Esophagus muscularis mucosa (tissue), 4 donors: ENCODE data around the gene OR10W1. TPM values are rescaled to one million over a fixed set of nuclear protein-coding genes. Genes with fewer than 3 reads are reported as not detected.

Source experiments
- DNase-seq: peaks from one replicate; pipeline ENCODE4 v3.0.0-alpha.2; 2017; ENCODE audit errors: extremely low spot score
- H3K27ac ChIP-seq, 4 donors: fragments of 200-600 bp; sonication (generic); replicated peaks in 1 of 4; 1 replicate in 3 of 4; 2 replicates in 1 of 4; pipeline ENCODE4 v1.5.1; 2016 to 2019; ENCODE audit warnings: mild to moderate bottlenecking in 1 of 4
- H3K27me3 ChIP-seq, 4 donors: fragments of 200-600 bp; sonication (generic); one replicate each; pipeline versions ENCODE4 v1.5.1 to v1.6.0; 2016 to 2019
- H3K36me3 ChIP-seq, 4 donors: fragments of 200-600 bp; sonication (generic); one replicate each; pipeline ENCODE4 v1.5.1; 2016 to 2019
- H3K4me1 ChIP-seq, 4 donors: fragments of 200-600 bp; sonication (generic); one replicate each; pipeline ENCODE4 v1.5.1; 2016 to 2019
- H3K4me3 ChIP-seq, 4 donors: fragments of 200-600 bp; sonication (generic); 1 replicate in 2 of 4; 2 replicates in 2 of 4; pipeline ENCODE4 v1.5.1; 2016 to 2019; ENCODE audit warnings: mild to moderate bottlenecking in 4 of 4, moderate library complexity in 1 of 4
- H3K9me3 ChIP-seq, 4 donors: fragments of 200-600 bp; sonication (generic); 1 replicate in 3 of 4; 2 replicates in 1 of 4; pipeline ENCODE4 v1.5.1; 2016 to 2019
- CTCF ChIP-seq, 3 experiments: fragments of 200-600 bp in 2 of 3; fragments of 450-650 bp in 1 of 3; sonication (generic) in 2 of 3; IDR thresholded peaks; one replicate each; pipeline ENCODE4 v1.5.1; 2017 to 2019; ENCODE audit warnings: antibody characterized with exemption in 3 of 3, mild to moderate bottlenecking in 2 of 3, moderate library complexity in 1 of 3
- EP300 ChIP-seq: sonication (generic); formaldehyde crosslinking; IDR thresholded peaks from one replicate; pipeline ENCODE4 v1.6.1; 2017; ENCODE audit warnings: antibody characterized with exemption
- POLR2A ChIP-seq: fragments of 450-650 bp; IDR thresholded peaks from one replicate; pipeline ENCODE4 v1.6.1; 2017; ENCODE audit warnings: antibody characterized with exemption, moderate library complexity, mild to moderate bottlenecking, low read depth
- POLR2AphosphoS5 ChIP-seq, 2 donors: sonication (generic); formaldehyde crosslinking; IDR thresholded peaks; one replicate each; pipeline ENCODE4 v1.6.1; 2017; ENCODE audit warnings: antibody characterized with exemption in 2 of 2
- WGBS: methylation state at CpG from one replicate; pipeline ENCODE4 v1.1.5; 2018; 5-methylcytosine and 5-hydroxymethylcytosine counted together
- intact Hi-C: fragments of 100-400 bp; cut with DNase I; formaldehyde crosslinking; loops from one replicate; pipeline ENCODE4 v1.15.1; 2023
- total RNA-seq, 4 donors: library from RNA; depleted of rRNA; stranded (reverse); fragments of >200 nt; gene quantifications; one replicate each; pipeline versions ENCODE4 v1.1.0 to v1.2.1, GENCODE V29; 2016

Gene OR10W1
- total RNA-seq, 4 donors from 2014 or later: not detected

GRCh38 chr11:58286249-58286648 lies 18.2 kb upstream of the OR10W1 start:
- H3K4me1 ChIP-seq: no peaks in the 10 kb centered on the region
- H3K27ac ChIP-seq: no peak overlapping the region
- intact Hi-C loops: no loop called here
- TF ChIP-seq EP300 (no peak), CTCF (IDR thresholded peaks at IDR 0.05) (peak in 1 of 3 experiments; percentile 30), POLR2AphosphoS5 (IDR thresholded peaks at IDR 0.05) (no peak), POLR2A (no peak)
- no peak overlapping the region for H3K4me3 ChIP-seq
- H3K36me3 ChIP-seq: no peaks in the 10 kb centered on the region
- WGBS: 13% methylated on average over 1 of the region's 1 CpG
- H3K27me3 ChIP-seq: peaks cover 0 to 7% (median 0%) of the 10 kb centered on the region in 4 donors
- no peak for DNase-seq
- H3K9me3 ChIP-seq: peaks cover 0 to 13% (median 5%) of the 10 kb centered on the region in 4 donors

- Histone ChIP-seq H3K36me3 (no peaks in the 10 kb centered on the region), H3K9me3 (peaks cover 0 to 13% (median 5%) of the 10 kb centered on the region in 4 donors), H3K27ac (no peak overlapping the region), H3K4me1 (no peaks in the 10 kb centered on the region), H3K27me3 (peaks cover 0 to 7% (median 0%) of the 10 kb centered on the region in 4 donors), H3K4me3 (no peak overlapping the region)
- WGBS: 59% methylated on average over 5 of the region's 5 CpGs
- DNase-seq: no peak
- intact Hi-C loops: no loop called here
- no peak for TF ChIP-seq POLR2A
- TF ChIP-seq POLR2AphosphoS5 (IDR thresholded peaks at IDR 0.05): no peak
- TF ChIP-seq EP300: no peak
- no peak for TF ChIP-seq CTCF (IDR thresholded peaks at IDR 0.05)
Observed at GRCh38 chr11:58285483-58286040, 17.5 kb upstream of the OR10W1 start.

- TF ChIP-seq POLR2A (no peak), CTCF (IDR thresholded peaks at IDR 0.05) (no peak), POLR2AphosphoS5 (IDR thresholded peaks at IDR 0.05) (no peak), EP300 (no peak)
- no peak overlapping the region for H3K27ac ChIP-seq
- no peak overlapping the region for H3K4me3 ChIP-seq
- DNase-seq: no peak
- H3K4me1 ChIP-seq: no peaks in the 10 kb centered on the region
- intact Hi-C loops: no loop called here
- no peaks in the 10 kb centered on the region for H3K9me3 ChIP-seq
- H3K36me3 ChIP-seq: no peaks in the 10 kb centered on the region
- no peaks in the 10 kb centered on the region for H3K27me3 ChIP-seq
- WGBS: 35% methylated on average over 1 of the region's 1 CpG
Observed at GRCh38 chr11:58276151-58276550, 8.1 kb upstream of the OR10W1 start.

DNA sequence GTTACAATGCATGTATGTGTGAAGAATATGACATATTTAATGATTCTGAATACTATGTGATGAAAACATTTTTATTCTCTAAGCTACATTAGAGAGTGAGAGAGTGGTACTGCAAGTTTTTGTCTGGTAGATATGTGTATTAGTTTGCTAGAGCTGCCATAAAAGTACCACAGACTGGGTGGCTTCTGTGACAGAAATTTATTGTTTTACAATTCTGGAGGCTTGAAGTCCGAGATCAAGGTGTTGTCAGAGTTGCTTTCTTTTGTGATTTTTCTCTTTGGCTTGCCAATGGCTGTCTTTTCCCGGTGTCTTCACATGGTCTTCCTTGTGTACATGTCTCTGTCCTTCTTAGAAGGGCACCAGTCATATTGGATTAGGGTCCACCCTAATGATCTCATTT lies 6.9 kb upstream of the OR10W1 start:
- WGBS: 74% methylated on average over 2 of the region's 2 CpGs
- no peaks in the 10 kb centered on the region for H3K27me3 ChIP-seq
- H3K9me3 ChIP-seq: no peaks in the 10 kb centered on the region
- no peak overlapping the region for H3K27ac ChIP-seq
- no peak for DNase-seq
- TF ChIP-seq POLR2A (no peak), POLR2AphosphoS5 (IDR thresholded peaks at IDR 0.05) (no peak)
- intact Hi-C loops: no loop called here
- no peaks in the 10 kb centered on the region for H3K36me3 ChIP-seq
- H3K4me3 ChIP-seq: no peak overlapping the region
- no peaks in the 10 kb centered on the region for H3K4me1 ChIP-seq

- H3K27ac ChIP-seq: no peak overlapping the region
- no peaks in the 10 kb centered on the region for H3K4me1 ChIP-seq
- H3K27me3 ChIP-seq: no peaks in the 10 kb centered on the region
- no peak for DNase-seq
- no peak for TF ChIP-seq POLR2AphosphoS5 (IDR thresholded peaks at IDR 0.05)
- TF ChIP-seq POLR2A: no peak
- no peak for TF ChIP-seq EP300
- TF ChIP-seq CTCF (IDR thresholded peaks at IDR 0.05): no peak
- no peak overlapping the region for H3K4me3 ChIP-seq
- peaks cover 0 to 6% (median 0%) of the 10 kb centered on the region in 4 donors for H3K9me3 ChIP-seq
- intact Hi-C loops: no loop called here
- WGBS: 61% methylated on average over 2 of the region's 2 CpGs
- H3K36me3 ChIP-seq: no peaks in the 10 kb centered on the region
Observed at GRCh38 chr11:58259983-58260382, 8.1 kb downstream of the OR10W1 start.
